Anterior cingulate cortex (tissue), 58 donors: ENCODE data around the gene NCOA7.
"Not testable (repeated sequence)": the region's sequence is repeated elsewhere in the genome, so short reads cannot be mapped to it uniquely, and the experiment has no call there.

Source experiments
- DNase-seq, 58 donors: peaks; one replicate each; lab custom pipeline; 2025; lab: John Stamatoyannopoulos, UW

NCOA7 gene

DNA sequence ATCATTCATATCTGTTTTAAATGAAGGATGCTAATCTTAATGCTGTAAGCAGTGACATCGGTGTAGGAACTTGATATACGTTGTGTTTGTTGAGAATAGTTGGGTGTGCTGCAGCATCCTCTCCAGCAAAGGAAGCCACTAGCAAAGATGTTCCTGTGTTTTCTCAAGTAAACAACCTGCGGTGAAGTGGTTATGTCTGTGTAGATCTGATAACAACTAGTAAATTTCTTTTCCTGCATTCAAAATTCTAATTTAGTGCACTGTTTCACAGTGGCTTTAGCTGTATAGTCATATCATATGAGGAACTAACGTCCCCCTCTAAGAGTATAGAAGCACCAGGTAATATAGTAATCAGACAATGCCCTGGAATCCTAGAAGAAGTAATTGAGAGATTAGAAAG, 38.7 kb downstream of the NCOA7 start:
- no peak for DNase-seq

DNA sequence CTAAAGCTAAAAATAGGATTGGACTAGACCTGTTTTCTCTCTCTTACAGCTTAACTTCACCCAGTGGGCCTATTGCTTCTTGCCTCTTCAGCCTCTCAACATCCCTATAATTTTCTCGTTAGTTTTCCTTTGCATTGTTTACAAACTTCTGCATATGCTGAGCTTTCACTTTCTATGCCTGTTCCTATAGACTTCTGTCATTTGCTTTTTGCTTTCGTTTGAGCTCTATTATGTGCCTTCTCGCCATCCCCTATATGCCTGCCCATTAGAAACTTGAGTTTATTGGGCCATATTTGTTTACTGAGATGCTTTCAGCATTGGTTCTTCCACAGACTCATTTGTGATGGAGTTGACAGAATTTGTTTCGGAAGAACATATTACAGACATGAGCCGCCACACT, 40.9 kb downstream of the NCOA7 start:
- no peak for DNase-seq

DNA sequence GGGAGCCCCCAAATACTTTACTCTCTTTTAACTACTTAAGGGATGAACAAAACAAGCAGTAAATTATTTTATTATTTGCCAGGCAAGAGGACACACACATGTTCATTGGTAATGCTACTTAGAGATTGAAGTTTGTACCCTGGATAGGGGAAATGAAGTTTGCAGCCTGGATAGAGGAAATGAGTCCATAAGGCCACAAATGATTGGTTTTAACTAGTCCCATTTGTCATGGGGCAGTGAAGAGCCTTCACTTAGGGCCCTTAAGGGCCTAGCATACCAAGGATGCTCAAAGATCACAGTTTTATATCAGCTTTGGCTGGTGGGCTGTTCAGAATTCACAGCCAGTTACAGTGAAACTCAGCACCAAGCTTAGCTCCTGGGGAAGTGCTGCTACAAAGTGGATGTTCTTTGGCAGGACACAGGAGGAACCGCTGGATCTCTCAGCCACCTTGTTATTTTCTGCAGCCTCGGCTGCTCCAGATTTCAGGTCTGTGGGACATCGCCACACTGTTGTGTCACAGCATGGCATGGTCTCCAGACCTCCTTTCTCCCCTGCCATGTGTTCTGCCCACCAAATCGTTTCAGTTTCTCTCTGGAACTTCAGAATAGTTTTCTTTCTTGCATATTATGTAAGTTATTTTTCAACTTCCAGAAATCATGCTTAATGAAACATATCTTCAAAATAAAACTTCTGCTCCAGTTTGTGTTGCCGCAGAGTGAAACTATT, 41.8 kb downstream of the NCOA7 start:
- DNase-seq: no peak

DNA sequence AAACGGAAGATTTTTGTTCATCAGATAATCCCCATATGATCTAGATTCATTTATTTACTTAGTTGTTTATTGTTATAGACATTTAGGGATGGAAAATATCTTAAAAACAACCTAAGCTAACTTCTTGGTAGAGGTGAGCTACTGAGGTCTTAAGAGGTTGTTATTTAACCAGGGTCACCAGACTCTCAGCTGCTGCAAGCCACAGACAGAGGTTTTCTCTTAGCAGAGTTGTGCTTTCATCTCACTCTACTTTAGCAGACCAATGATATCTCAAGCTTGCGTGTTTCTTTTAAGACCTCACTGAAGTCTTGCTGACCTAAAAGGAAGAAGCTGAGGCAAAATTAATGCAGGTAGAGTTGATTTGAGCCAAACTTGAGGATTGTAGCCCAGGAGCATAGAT, 43.6 kb downstream of the NCOA7 start:
- DNase-seq: no peak

DNA sequence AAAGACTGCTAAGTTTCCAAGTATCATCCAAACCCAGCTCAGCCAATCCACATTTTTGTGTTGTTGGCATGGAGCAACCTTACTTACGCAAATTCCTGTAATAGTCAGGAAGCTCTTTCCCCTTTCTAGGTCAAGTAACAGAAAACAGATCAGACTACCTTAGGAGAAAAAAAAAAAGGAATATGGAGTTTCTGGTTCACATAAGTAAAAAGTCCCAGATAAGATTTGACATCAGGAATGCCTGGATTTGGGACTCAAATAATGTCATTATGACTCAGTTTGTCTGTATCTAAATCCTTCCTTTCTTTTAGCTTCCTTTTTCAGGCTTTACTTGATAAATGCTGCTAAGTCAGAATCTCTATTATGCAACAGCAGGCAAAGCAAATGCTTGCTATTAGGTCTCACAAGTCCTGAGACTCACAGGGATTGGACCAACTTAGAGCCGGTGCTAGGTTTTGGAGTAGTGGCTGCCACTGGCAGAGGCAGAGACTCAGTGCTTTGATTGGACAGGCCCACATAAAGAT, 44.5 kb downstream of the NCOA7 start:
- DNase-seq: no peak

DNA sequence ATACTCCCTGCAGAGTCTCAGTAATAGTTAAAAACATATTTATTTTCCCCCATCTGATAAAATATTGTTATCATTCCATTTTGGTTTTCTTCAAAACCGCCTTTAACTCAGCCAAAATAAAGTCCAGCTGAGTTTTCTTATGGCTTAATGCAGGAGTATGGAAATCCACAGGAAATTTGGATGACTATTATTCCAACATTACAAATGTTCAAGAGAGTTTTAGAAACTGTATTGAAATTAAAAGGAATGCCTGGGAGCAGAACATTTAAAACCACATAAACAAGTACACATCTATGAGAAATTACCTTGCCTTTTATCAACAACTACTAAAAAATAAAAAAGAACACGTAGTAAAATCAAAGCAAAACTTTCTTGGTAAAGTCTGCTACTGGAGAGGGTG, 45.7 kb downstream of the NCOA7 start:
- no peak for DNase-seq

DNA sequence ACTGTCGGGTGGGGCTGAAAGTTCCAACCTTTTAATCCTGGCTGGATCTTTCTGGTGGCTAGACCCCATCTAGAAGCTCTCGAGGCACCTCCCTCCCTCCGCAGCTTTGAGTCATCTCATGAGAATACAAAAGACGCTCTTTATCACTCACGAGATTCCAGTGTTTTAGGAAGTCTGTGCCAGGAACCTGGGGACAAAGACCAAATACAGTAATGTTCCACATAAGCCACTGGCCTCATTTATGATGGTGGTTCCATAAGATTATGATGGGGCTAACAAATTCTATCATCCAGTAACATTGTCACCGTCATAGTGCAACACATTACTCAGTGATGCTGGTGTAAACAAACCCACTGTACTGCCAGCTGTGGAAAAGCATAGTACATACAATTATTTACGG, 48.7 kb downstream of the NCOA7 start:
- DNase-seq: peak in 10 of 58 donors; percentile 10 to 71 (median 44)

DNA sequence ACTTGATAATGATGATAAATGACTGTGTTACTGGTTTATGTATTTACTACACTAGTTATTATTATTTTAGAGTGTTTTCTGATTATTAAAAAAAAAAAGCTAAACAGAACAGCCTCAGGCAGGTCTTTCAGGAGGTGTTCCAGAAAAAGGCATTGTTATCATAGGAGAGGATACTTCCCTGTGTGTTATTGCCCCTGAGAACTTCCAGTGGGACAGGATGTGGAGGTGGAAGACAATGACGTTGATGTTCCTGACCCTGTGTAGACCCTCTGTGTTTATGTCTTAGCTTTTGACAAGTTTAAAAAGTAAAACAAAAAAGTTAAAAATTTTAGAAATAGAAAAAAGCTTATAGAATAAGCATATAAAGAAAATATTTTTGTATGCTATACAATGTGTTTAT, 49.1 kb downstream of the NCOA7 start:
- DNase-seq: no peak

DNA sequence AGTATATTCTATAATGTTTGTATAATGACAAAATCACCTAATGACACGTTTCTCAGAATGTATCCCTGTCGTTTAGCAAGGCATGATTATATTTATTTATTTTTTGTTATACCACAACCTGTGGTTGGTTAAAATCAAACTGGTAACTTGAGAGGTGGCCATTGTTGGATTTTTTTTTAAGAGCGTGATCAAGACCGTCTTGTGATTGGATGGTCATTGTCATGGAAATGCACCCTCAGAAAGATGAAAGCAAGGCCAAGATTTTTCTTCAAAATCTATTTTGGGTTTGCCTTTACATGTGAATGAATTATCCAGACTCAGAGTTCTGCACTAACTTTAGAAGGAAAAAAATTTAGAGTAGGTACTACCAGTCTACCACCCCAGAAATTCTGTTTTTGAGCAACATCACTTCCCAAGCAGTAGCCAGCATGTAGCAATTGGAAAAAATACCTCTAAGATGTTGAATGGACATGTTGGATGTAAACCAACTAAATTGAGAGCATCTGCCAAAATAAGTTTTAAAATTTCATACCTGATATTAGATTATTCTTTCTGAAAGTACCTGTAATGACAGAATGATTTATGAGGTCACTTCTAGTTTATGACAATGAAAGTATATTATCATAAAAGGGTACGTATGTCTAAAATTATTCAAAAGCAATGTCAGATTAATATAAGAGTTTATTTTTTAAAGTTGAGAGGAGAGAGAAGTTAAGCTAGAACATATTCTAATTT, 50.8 kb downstream of the NCOA7 start:
- DNase-seq: no peak

DNA sequence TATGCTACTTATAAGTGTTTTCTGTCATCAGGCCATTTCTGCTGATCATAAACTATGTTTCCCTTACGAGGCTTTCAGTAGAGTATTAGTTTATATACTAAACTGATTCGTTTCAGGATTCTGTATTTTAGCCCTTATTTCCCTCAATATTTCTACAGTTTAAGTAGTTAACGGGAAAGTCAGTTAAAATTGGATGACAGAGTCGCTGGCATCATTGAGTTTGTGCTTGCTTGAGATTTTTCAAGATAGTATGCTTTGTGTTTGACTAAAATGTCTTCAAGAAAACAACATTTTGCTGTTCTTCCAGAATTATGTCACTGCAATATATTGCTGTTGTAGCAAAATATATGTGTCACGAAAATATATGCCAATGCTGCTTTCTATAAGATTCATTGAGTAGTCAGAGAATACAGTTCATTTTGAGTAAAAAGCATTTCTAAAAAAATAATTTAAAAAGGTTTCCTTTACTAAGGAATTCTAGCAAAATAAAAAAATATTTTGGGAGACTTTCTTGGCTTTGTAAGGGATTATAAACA, 51.4 kb downstream of the NCOA7 start:
- DNase-seq: no peak

DNA sequence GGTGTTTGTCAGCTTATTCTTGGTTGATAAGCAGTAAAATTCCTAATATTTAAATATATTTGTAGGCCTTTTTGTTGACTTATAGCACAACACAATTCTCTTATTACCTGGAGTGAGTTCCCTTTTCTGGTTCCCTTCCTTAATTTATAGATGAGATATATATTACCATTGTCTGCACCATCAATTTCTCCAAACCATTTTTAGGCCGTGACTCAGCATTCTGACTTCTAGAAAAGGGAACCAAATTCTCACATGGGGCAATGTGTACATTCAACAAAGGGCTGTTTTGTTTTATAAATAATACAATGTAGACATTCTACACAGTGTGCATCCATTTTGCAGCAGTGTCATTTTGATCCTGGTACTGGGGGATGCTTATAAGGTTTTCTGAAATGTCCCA, 52.8 kb downstream of the NCOA7 start:
- peak in 1 of 58 donors; percentile 39 for DNase-seq

DNA sequence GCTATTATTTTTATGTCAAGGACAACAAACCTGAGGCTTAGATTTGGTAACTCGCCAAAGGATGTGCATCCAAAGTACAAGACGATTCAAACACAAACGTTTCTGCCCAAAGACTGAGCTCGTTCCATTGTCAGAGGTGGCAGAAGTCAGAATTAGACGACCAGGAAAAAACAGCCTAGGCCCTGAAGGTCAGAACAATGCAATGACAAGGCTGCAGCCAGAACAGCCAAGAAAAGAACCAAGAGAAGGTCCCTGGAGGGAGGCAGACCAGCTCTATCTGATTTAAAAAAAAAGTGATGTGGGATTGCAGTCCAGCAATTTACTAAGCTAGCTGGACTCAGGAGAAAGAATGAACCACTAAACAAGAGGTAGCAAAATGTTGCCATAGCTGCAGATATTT, 54.2 kb downstream of the NCOA7 start:
- DNase-seq: no peak

DNA sequence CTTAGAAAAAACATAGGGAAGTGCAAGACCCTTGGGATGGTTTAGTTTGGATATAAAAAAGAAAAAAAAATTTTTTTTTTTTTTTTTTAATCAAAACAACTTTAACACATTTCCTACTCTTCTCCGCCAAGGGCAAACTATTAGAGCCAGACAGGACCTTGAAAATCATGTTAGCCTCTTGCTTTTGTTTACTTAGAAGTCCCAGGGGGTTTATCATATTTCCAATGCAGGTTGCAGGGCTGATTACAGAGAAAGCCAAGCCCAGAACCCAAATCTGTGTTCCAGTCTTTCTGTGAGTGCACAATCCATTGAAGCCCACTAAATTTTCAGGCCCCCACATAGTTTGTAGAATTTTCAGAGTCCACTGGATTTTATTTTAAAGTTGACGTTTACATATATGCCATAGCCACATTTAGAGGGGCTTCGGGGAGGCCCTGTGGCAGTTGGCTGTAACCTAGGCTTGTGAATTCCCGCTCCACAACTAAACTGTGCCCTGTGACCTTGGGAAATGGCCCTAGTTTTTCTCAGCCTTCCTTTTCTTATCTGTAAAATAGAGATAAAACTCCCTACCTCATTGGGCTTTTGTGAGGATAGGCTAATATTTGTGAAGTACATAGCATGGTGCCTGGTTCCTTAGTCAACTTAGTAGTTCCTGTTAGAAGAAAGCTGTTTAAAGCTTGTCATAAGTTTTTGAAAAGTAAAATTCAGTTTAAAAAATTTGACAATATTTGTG, 55.7 kb downstream of the NCOA7 start:
- DNase-seq: no peak

DNA sequence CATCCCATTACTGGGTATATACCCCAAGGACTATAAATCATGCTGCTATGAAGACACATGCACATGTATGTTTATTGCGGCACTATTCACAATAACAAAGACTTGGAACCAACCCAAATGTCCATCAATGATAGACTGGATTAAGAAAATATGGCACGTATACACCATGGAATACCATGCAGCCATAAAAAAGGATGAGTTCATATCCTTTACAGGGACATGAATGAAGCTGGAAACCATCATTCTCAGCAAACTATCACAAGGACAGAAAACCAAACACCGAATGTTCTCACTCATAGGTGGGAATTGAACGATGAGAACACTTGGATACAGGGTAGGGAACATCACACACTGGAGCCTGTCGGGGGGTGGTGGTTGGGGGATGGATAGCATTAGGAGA, 57.5 kb downstream of the NCOA7 start:
- not testable (repeated sequence) for DNase-seq

DNA sequence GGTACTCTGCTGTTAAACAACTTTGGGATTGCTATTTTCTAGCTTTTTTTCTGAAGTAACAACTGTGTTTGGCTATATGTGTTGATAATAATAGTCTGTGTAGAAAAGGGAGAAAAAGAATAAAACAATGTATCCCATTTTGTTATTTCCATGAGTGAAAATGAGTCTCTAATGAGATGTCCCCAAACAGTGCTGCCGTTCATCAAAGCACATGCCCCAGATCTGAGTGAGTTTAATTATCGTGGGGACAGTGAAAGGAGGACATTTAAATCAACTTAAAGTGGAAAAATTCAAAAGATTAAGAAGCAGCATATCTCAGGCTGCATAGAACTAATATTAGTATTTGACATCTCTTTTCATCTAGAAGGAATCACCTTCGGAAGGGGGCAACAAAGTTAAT, 59.6 kb downstream of the NCOA7 start:
- peak in 2 of 58 donors; percentile 24 to 56 for DNase-seq

DNA sequence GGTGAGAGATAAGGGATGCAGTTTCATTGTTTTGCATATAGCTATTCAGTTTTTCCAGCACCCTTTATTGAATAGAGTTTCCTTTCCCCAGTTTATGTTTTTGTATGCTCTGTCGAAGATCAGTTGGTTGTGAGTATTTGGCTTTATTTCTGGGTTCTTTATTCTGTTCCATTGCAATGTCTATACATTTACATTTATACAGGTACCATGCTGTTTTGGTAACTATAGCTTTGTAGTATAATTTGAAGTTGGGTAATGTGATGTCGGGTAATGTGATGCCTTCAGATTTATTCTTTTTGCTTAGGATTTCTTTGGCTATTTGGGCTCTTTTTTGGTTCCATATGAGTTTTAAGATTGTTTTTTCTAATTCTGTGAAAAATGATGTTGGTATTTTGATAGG, 61.8 kb downstream of the NCOA7 start:
- DNase-seq: no peak

DNA sequence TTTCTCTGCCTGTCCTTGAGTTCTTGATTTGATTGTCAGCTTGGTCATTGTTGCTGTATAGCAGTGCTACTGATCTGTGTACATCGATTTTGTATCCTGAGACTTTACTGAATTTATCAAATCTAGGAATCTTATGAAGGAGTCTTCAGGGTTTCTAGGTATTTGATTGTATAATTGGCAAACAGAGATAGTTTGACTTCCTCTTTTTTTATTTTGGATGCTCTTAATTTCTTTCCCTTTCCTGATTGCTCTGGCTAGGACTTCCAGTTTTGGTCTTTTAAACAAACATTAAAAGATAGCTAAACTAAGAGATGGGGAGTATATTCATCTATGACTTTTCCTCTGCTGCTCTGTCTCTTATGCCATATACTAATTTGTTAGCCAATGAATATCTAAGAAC, 62.4 kb downstream of the NCOA7 start:
- no peak for DNase-seq

DNA sequence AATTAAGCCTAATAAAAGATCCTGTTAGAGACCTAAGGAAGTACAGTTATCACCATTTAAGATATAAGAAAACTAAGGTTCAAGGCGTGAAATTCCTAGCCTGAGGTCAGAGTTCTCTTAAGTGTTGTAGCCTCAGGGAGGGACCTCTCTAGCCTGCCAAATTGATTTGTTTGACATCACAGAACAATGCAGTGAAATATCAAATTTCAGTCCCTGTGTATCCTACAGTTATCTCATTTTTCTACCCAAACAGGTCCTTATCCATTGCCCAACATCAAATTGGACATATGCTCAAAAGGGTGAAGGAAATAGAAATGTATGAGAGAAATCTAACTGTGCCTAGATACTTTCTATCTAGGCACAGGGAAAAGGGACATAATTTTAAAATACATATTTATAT, 63.0 kb downstream of the NCOA7 start:
- no peak for DNase-seq

DNA sequence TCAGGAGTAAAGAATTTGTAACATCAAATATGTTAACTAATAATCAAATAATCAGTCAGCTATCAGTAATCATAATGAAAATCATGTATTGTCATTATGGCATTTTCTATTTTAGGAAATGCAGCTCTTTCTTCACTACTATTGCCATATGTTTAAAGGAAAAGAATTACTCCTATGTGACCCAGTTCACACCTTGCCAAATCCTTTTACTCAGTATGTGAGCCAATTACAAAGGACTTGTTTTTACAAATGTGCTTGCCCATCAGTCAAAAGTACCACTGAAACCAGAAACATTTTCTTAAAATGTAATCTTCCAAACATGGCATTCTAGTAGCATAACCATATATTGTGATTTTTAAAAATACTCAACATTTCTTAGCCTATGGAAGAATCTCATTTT, 63.6 kb downstream of the NCOA7 start:
- no peak for DNase-seq

DNA sequence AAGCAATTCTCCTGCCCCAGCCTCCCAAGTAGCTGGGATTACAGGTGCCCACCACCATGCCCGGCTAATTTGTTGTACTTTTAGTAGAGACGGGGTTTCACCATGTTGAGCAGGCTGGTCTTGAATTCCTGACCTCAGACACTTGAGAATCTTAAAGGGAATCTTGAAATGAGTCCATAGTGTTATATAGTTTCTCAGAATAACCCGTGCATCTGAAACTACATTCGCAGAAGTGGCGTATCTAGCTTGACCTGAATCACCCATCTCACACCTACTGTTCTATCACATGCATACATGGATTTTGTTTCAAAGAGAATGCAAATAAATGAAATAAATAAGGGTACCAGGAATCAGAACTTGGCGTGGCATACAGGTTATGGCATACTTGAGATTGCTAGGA, 65.0 kb downstream of the NCOA7 start:
- no peak for DNase-seq

DNA sequence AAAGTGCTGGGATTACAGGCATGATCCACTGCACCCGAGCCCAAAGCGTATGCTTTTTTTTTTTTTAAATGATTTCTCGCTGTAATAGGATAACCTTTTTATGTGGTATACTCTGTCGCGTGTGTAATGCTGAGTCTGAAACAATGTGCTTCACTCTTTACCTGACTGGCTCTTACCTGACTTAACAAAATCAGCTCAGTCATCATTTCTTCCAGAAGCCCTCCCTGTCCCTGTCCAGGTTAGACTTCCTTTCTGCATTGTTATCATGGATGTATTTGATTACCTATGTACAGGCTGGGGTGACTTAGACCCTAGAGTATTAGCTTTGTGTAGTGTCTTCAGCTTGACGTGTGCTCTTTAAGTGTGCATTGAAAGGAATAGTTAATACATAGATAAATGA, 67.1 kb downstream of the NCOA7 start:
- DNase-seq: no peak
